Neural cell (in vitro differentiated cells): Measurements from ENCODE around the gene PISD. TPM values are rescaled to one million over a fixed set of nuclear protein-coding genes. Genes with fewer than 3 reads are reported as not detected.
"Not testable (repeated sequence)": the region's sequence is repeated elsewhere in the genome, so short reads cannot be mapped to it uniquely, and the experiment has no call there.

Experiments used
- H2AFZ ChIP-seq: fragments of 200-600, 300-800 bp; sonication (generic), shearing (Covaris generic); 2 replicates; pipeline ENCODE4 v1.6.0; 2014; ENCODE audit warnings: low read depth, mild to moderate bottlenecking, antibody characterized with exemption, low read length, moderate library complexity
- H3F3A ChIP-seq: fragments of 200-600 bp; shearing (Covaris generic); 2 replicates; pipeline ENCODE4 v1.6.1; 2016; ENCODE audit warnings: mild to moderate bottlenecking, moderate library complexity, mixed read lengths, antibody characterized with exemption, low read length; ENCODE audit not compliant: insufficient read depth, poor library complexity, severe bottlenecking
- H3K27ac ChIP-seq: fragments of 200-600, 300-800 bp; sonication (generic), shearing (Covaris generic); 2 replicates; pipeline ENCODE4 v1.5.1; 2014; ENCODE audit warnings: mild to moderate bottlenecking, low read length, moderate library complexity
- H3K27me3 ChIP-seq: fragments of 300-800, 200-600 bp; sonication (generic), shearing (Covaris generic); 2 replicates; pipeline ENCODE4 v1.6.0; 2014; ENCODE audit warnings: mild to moderate bottlenecking, low read depth, low read length, moderate library complexity; ENCODE audit not compliant: insufficient read depth
- H3K36me3 ChIP-seq: fragments of 300-800, 200-600 bp; sonication (generic), shearing (Covaris generic); 2 replicates; pipeline ENCODE4 v1.5.1; 2014; ENCODE audit warnings: mild to moderate bottlenecking, antibody characterized with exemption, low read length, moderate library complexity; ENCODE audit not compliant: insufficient read depth
- H3K4me2 ChIP-seq: fragments of 300-800, 200-600 bp; sonication (generic), shearing (Covaris generic); 2 replicates; pipeline ENCODE4 v1.6.0; 2014; ENCODE audit warnings: mild to moderate bottlenecking, low read length
- H3K4me3 ChIP-seq: fragments of 300-800, 200-600 bp; sonication (generic), shearing (Covaris generic); 2 replicates; pipeline ENCODE4 v1.5.1; 2014; ENCODE audit warnings: mild to moderate bottlenecking, low read length, moderate library complexity
- H3K79me2 ChIP-seq: fragments of 200-600 bp; shearing (Covaris generic); replicated peaks from 2 replicates; pipeline ENCODE4 v1.6.0; 2014; ENCODE audit warnings: mild to moderate bottlenecking, low read length, moderate library complexity; ENCODE audit not compliant: insufficient read depth
- H3K9ac ChIP-seq: fragments of 300-800, 200-600 bp; sonication (generic), shearing (Covaris generic); 2 replicates; pipeline ENCODE4 v1.6.1; 2016; ENCODE audit warnings: mild to moderate bottlenecking, low read length, mixed read lengths
- H3K9me2 ChIP-seq: fragments of 200-600 bp; shearing (Covaris generic); 2 replicates; pipeline ENCODE4 v1.6.1; 2016; ENCODE audit warnings: mild to moderate bottlenecking, low read length, mixed read lengths; ENCODE audit not compliant: insufficient read depth
- H3K9me3 ChIP-seq: fragments of 200-600, 300-800 bp; sonication (generic), shearing (Covaris generic); 2 replicates; pipeline ENCODE4 v1.6.1; 2016; ENCODE audit warnings: mild to moderate bottlenecking, mixed run types, low read length, moderate library complexity, mixed read lengths
- H4K20me1 ChIP-seq: fragments of 200-600 bp; shearing (Covaris generic); 2 replicates; pipeline ENCODE4 v1.6.1; 2016; ENCODE audit warnings: mild to moderate bottlenecking, mixed run types; ENCODE audit not compliant: insufficient read depth
- CTCF ChIP-seq: fragments of 450-650 bp; IDR thresholded peaks from 2 replicates; pipeline ENCODE4 v1.5.1; 2014; ENCODE audit warnings: antibody characterized with exemption, mild to moderate bottlenecking, moderate library complexity; ENCODE audit not compliant: poor library complexity, severe bottlenecking
- EP300 ChIP-seq: fragments of 450-650 bp; conservative IDR thresholded peaks from 2 replicates; pipeline ENCODE4 v1.6.1; 2014; ENCODE audit warnings: antibody characterized with exemption, mild to moderate bottlenecking, moderate library complexity; ENCODE audit not compliant: poor library complexity, severe bottlenecking
- EZH2 ChIP-seq: fragments of 200-600, 300-800 bp; shearing (Covaris generic), sonication (generic); IDR thresholded peaks from 2 replicates; pipeline ENCODE4 v1.6.1; 2014; ENCODE audit warnings: antibody characterized with exemption, low read length, borderline replicate concordance, mild to moderate bottlenecking; ENCODE audit not compliant: insufficient read depth, poor library complexity, severe bottlenecking
- MXI1 ChIP-seq: fragments of 450-650 bp; conservative IDR thresholded peaks from 2 replicates; pipeline ENCODE4 v1.6.1; 2014; ENCODE audit warnings: antibody characterized with exemption, mild to moderate bottlenecking; ENCODE audit not compliant: poor library complexity, severe bottlenecking
- POLR2AphosphoS5 ChIP-seq: IDR thresholded peaks from 2 replicates; pipeline ENCODE4 v1.6.1; 2012
- RAD21 ChIP-seq: fragments of 450-650 bp; conservative IDR thresholded peaks from 2 replicates; pipeline ENCODE4 v1.6.1; 2014; ENCODE audit warnings: antibody characterized with exemption, mild to moderate bottlenecking, moderate library complexity
- SMC3 ChIP-seq: fragments of 450-650 bp; conservative IDR thresholded peaks from 2 replicates; pipeline ENCODE4 v1.6.1; 2014; ENCODE audit warnings: antibody characterized with exemption, mild to moderate bottlenecking, moderate library complexity; ENCODE audit not compliant: poor library complexity
- TAF1 ChIP-seq: IDR thresholded peaks from 2 replicates; pipeline ENCODE4 v1.6.1; 2012; ENCODE audit warnings: low read depth
- polyA plus RNA-seq: library from polyadenylated mRNA; depleted of rRNA; stranded (reverse); fragments of >200 nt; gene quantifications from 2 replicates; pipeline ENCODE4 v1.2.3, GENCODE V29; 2014

The PISD gene
- polyA plus RNA-seq, 1 donor from 2014 or later = 50.9 TPM

GRCh38 chr22:31695423-31695822 lies 33.4 kb upstream of the PISD start (continued):
- TF ChIP-seq RAD21 = no peak
- no peak for TF ChIP-seq SMC3

GRCh38 chr22:31694046-31694445 lies 32.0 kb upstream of the PISD start:
- H2AFZ ChIP-seq, H3K79me2 ChIP-seq, H3K4me2 ChIP-seq, H3K9ac ChIP-seq, H3K9me2 ChIP-seq, H3F3A ChIP-seq, H3K27ac ChIP-seq, H3K9me3 ChIP-seq, H3K4me3 ChIP-seq, H3K27me3 ChIP-seq, H3K36me3 ChIP-seq, H4K20me1 ChIP-seq: not testable (repeated sequence)

- H3K27me3 ChIP-seq = no peaks in the 10 kb centered on the region
- H3K9ac ChIP-seq = no peak overlapping the region
- no peaks in the 10 kb centered on the region for H3K36me3 ChIP-seq
- H3K4me2 ChIP-seq = no peak overlapping the region
- H4K20me1 ChIP-seq = no peaks in the 10 kb centered on the region
- H3K4me3 ChIP-seq = no peak overlapping the region
- no peaks in the 10 kb centered on the region for H3F3A ChIP-seq
- no peaks in the 10 kb centered on the region for H3K9me2 ChIP-seq
- H3K27ac ChIP-seq = no peak overlapping the region
- H2AFZ ChIP-seq = no peak overlapping the region
- TF ChIP-seq TAF1 (no peak), SMC3 (no peak), POLR2AphosphoS5 (no peak), CTCF (no peak)
- H3K79me2 ChIP-seq = no peaks in the 10 kb centered on the region
- H3K9me3 ChIP-seq = no peaks in the 10 kb centered on the region
Observed at GRCh38 chr22:31692186-31692886, 30.3 kb upstream of the PISD start.

GRCh38 chr22:31691408-31691807 lies 29.4 kb upstream of the PISD start:
- no peaks in the 10 kb centered on the region for H3K36me3 ChIP-seq

More at GRCh38 chr22:31691408-31691807, 29.4 kb upstream of the PISD start:
- no peaks in the 10 kb centered on the region for H3K9me3 ChIP-seq
- H3K4me2 ChIP-seq = no peak overlapping the region
- H2AFZ ChIP-seq = no peak overlapping the region
- H3K9ac ChIP-seq = no peak overlapping the region
- no peaks in the 10 kb centered on the region for H3K79me2 ChIP-seq
- H3F3A ChIP-seq = no peaks in the 10 kb centered on the region
- no peak for TF ChIP-seq CTCF
- no peak for TF ChIP-seq RAD21
- no peak for TF ChIP-seq TAF1
- TF ChIP-seq EP300 = no peak
- no peak for TF ChIP-seq MXI1
- no peak for TF ChIP-seq POLR2AphosphoS5
- TF ChIP-seq EZH2 = no peak
- H3K4me3 ChIP-seq = no peak overlapping the region
- H3K27ac ChIP-seq = no peak overlapping the region
- H3K9me2 ChIP-seq = no peaks in the 10 kb centered on the region
- no peaks in the 10 kb centered on the region for H4K20me1 ChIP-seq
- H3K27me3 ChIP-seq = no peaks in the 10 kb centered on the region
